ENCODE measurements around the gene RBM38. TPM values are rescaled to one million over a fixed set of nuclear protein-coding genes. Genes with fewer than 3 reads are reported as not detected.

Gene RBM38
- total and polyA plus RNA-seq, 2 of the 4 experiments (the other 2 are of a cell fraction), result 5.2 to 11.9 TPM

- WGBS, 2 experiments (ENCODE audit: extremely low coverage in 2 of 2, insufficient read length in 1 of 2), result 85% methylated on average over 6 of the region's 9 CpGs; no CpG with 5 or more reads in 1 of the 2 experiments
Observed at GRCh38 chr20:57448764-57449354, 57.7 kb downstream of the RBM38 start.

More at GRCh38 chr20:57448764-57449354, 57.7 kb downstream of the RBM38 start:
- no peak overlapping the region for H2BK20ac ChIP-seq (ENCODE audit: low read depth, low read length)
- H3K9ac ChIP-seq (ENCODE audit: low read depth, low read length), result no peak overlapping the region
- H3K9me1 ChIP-seq (ENCODE audit: insufficient read depth, low read length), result 0 out of 2 replicates have a peak, but pooled peaks cover 3% of the 10 kb centered on the region
- TF ChIP-seq POLR2A (IDR thresholded peaks at IDR 0.05; ENCODE audit: low read depth, low read length) (no peak), RCOR1 (IDR thresholded peaks at IDR 0.05; ENCODE audit: insufficient replicate concordance, low read length) (no peak), MAFK (IDR thresholded peaks at IDR 0.05; ENCODE audit: low read depth, low read length) (no peak), CTCF (conservative IDR thresholded peaks at IDR 0.05; ENCODE audit: low read depth, low read length) (no peak), MXI1 (IDR thresholded peaks at IDR 0.05; ENCODE audit: borderline replicate concordance, low read depth, low read length) (no peak), NFE2L2 (IDR thresholded peaks at IDR 0.05; ENCODE audit: low read depth, low read length) (no peak), USF2 (IDR thresholded peaks at IDR 0.05; ENCODE audit: low read depth, low read length) (no peak), BHLHE40 (IDR thresholded peaks at IDR 0.05; ENCODE audit: low read depth, low read length) (no peak), FOS (IDR thresholded peaks at IDR 0.05; ENCODE audit: low read depth, low read length) (no peak), ELK1 (IDR thresholded peaks at IDR 0.05; ENCODE audit: borderline replicate concordance, low read depth, low read length) (no peak), MAZ (IDR thresholded peaks at IDR 0.05; ENCODE audit: borderline replicate concordance, low read depth, low read length) (no peak), RAD21 (IDR thresholded peaks at IDR 0.05; ENCODE audit: low read length) (no peak), RFX5 (IDR thresholded peaks at IDR 0.05; ENCODE audit: low read depth, low read length) (no peak), CHD1 (IDR thresholded peaks at IDR 0.05; ENCODE audit: low read depth, low read length) (no peak), SMC3 (IDR thresholded peaks at IDR 0.05; ENCODE audit: low read depth, low read length) (no peak), CEBPB (IDR thresholded peaks at IDR 0.05; ENCODE audit: low read depth, low read length) (no peak)
- H2BK120ac ChIP-seq (ENCODE audit: low read depth, low read length), result no peak overlapping the region
- no peak overlapping the region for H3K14ac ChIP-seq (replicated peaks; ENCODE audit: low read depth, low read length)
- in situ Hi-C loops (cut with MboI; ENCODE audit: low sequenced_read_pairs), result no loop called here
- dilution Hi-C loops (cut with HindIII; ENCODE audit: low sequenced_read_pairs, unreplicated experiment), result no loop called here
- H3K4me3 ChIP-seq (ENCODE audit: insufficient read depth, low read depth, low read length), result no peak overlapping the region
- CTCF ChIA-PET, result interaction anchor here (1.3 kb wide), 1 partner anchor 19 kb away, joined by 3 read pairs; no protein-coding TSS in a partner anchor
- H3K18ac ChIP-seq (ENCODE audit: low read depth, low read length), result no peak overlapping the region
- H3K4ac ChIP-seq (ENCODE audit: low read depth, low read length), result no peak overlapping the region
- no peak overlapping the region for H3K27ac ChIP-seq (ENCODE audit: insufficient read depth, low read length)
- H3K4me2 ChIP-seq (ENCODE audit: low read depth, low read length), result no peak overlapping the region
- no peak overlapping the region for H2BK15ac ChIP-seq (ENCODE audit: low read depth, low read length)
- no peak overlapping the region for H4K5ac ChIP-seq (ENCODE audit: low read depth, low read length)
- H3K23ac ChIP-seq (ENCODE audit: low read depth, low read length), result no peak overlapping the region
- H3K9me3 ChIP-seq (ENCODE audit: control insufficient read depth, insufficient read depth, low read length), result peaks cover 7% of the 10 kb centered on the region
- no peak overlapping the region for H2AFZ ChIP-seq (replicated peaks; ENCODE audit: low read length, poor library complexity)
- H3K56ac ChIP-seq (ENCODE audit: extremely low read depth, insufficient read depth, low read length), result no peak overlapping the region
- no TSS peak for BruUV-seq (replicated peaks)
- H4K91ac ChIP-seq (ENCODE audit: insufficient read depth, low read depth, low read length), result no peak overlapping the region
- no peak overlapping the region for H4K8ac ChIP-seq (ENCODE audit: low read depth in 2 of 2, low read length in 2 of 2)
- H2AK9ac ChIP-seq (replicated peaks; ENCODE audit: low read depth, low read length, poor library complexity), result no peak overlapping the region
- H2AK5ac ChIP-seq (ENCODE audit: low read depth, low read length), result no peak overlapping the region
- POLR2A ChIA-PET (ENCODE audit: unreplicated experiment), result no interaction called here
- H4K20me1 ChIP-seq (ENCODE audit: insufficient read depth, low read length), result no peaks in the 10 kb centered on the region
- H2BK5ac ChIP-seq (ENCODE audit: low read depth, low read length, poor library complexity, severe bottlenecking), result no peak overlapping the region
- peaks cover 12% of the 10 kb centered on the region for H3K27me3 ChIP-seq (ENCODE audit: control insufficient read depth, insufficient read depth, low read length)
- peaks cover 2% of the 10 kb centered on the region; the same call in 1 of the 2 replicates for H3K4me1 ChIP-seq (ENCODE audit: control insufficient read depth, insufficient read depth, low read length)
- intact Hi-C loops (cut with micrococcal nuclease), result no loop called here
- ATAC-seq (ENCODE audit: low read depth) (no peak), DNase-seq (no peak)
- no peaks in the 10 kb centered on the region for H3K36me3 ChIP-seq (ENCODE audit: control insufficient read depth, insufficient read depth, low read length)
- no peaks in the 10 kb centered on the region for H3K79me1 ChIP-seq (ENCODE audit: low read depth in 1 of 2, low read length in 2 of 2)

Measured in IMR-90 (cell line).